Body of pancreas (tissue), 4 donors: ENCODE results near the gene MYLK.

ENCODE experiments used
- POLR2A ChIP-seq, 3 donors: fragments of 450-650 bp; IDR thresholded peaks; one replicate each; pipeline ENCODE4 v1.6.1; 2016; ENCODE audit warnings: antibody characterized with exemption in 3 of 3, mild to moderate bottlenecking in 2 of 3
- TF ChIP-seq, protein P1 (sequence below), 7 experiments: fragments of 450-650 bp in 4 of 7; fragments of 200-600 bp in 3 of 7; sonication (generic) in 3 of 7; IDR thresholded peaks; one replicate each; pipeline ENCODE4 v1.5.1; 2016 to 2019; ENCODE audit warnings: antibody characterized with exemption in 7 of 7

DNA sequence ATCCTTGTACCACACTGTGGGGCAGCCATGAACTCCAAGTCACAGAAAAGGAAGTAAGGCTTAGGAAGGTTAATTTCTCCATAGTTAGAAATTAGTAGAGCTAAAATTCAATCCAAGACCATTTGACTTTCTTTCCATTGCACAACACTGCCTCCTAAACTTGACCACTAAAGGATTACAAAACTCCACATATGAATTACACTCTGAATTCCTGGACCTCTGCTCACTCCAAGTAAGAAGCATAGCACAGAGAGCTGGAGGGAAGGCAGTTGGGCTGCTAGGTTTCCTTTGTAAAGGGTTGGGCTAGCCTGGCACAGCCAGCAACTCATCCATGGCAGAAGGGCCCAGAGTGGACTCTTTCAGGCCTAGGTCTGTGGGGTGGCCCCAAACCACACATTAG lies 134.4 kb downstream of the MYLK start:
- TF ChIP-seq, protein P1, sequence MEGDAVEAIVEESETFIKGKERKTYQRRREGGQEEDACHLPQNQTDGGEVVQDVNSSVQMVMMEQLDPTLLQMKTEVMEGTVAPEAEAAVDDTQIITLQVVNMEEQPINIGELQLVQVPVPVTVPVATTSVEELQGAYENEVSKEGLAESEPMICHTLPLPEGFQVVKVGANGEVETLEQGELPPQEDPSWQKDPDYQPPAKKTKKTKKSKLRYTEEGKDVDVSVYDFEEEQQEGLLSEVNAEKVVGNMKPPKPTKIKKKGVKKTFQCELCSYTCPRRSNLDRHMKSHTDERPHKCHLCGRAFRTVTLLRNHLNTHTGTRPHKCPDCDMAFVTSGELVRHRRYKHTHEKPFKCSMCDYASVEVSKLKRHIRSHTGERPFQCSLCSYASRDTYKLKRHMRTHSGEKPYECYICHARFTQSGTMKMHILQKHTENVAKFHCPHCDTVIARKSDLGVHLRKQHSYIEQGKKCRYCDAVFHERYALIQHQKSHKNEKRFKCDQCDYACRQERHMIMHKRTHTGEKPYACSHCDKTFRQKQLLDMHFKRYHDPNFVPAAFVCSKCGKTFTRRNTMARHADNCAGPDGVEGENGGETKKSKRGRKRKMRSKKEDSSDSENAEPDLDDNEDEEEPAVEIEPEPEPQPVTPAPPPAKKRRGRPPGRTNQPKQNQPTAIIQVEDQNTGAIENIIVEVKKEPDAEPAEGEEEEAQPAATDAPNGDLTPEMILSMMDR (IDR thresholded peaks at IDR 0.05): no peak
- no peak for TF ChIP-seq POLR2A (IDR thresholded peaks at IDR 0.05)
